NCI-H526 treated with DMSO at 0.1 percent for 48 hours (cell line): ENCODE measurements around the gene KDM4B.
"Not testable (repeated sequence)": the region's sequence is repeated elsewhere in the genome, so short reads cannot be mapped to it uniquely, and the experiment has no call there.

Source experiments
- DNase-seq: peaks from one replicate; lab custom pipeline; 2025; lab: John Stamatoyannopoulos, UW

Gene KDM4B

DNA sequence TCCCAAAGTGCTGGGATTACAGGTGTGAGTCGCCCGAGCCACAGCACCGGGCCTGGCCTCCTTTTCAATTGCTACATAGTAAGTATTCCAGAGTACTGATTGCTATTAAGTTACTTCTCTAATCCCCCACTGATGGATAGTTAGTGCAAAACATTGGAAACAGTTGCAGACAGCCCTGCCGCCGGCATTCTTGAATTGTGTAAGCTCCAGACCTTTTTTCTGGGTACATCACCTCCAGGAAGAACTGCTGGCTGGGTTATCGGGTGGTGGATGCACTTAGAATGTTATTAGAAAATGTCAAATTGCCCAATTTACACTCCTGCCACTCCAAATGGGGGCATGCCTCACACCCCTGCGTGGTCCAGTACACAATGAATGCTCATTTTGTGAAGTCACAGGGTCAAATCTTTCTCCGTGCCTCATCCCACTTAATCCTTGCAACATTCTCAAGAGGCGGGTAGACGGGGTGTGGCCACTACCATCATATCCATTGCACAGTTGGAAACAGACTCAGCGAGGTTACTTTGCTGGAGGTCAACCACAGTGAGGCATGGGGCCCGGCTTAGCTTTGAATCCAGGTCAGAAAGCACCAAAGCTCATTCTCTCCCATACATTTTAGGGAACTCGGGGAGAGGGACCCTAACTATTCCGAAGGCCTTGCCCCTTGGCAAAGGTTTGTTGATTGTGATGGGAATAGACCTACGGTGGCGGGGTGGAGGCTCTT, 1.0 kb upstream of the KDM4B start:
- no peak for DNase-seq

DNA sequence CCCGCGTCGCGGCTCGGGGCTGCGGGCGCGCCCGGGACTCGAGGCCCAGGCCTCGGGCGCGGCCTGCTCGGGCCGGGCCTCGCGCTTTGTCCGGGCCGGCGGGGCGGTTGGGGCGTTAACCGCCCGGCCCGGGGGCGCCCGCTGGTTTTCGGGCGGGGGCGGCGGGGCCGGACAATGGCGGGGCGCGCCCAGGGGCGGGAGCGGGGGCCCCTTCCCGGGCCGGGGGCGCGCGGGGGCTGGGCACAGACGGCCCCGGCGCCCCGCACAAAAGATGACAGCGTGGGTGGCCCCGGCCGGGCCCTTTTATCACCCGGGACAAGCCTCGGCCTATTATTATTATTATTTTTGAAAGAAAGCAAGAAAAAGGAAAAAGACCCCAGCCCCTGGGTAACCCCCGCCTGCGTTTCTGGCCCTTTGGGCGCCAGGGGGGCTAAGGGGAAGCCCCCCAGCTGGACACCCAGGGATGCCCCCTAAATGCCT, 419 bp downstream of the KDM4B start:
- no peak for DNase-seq

DNA sequence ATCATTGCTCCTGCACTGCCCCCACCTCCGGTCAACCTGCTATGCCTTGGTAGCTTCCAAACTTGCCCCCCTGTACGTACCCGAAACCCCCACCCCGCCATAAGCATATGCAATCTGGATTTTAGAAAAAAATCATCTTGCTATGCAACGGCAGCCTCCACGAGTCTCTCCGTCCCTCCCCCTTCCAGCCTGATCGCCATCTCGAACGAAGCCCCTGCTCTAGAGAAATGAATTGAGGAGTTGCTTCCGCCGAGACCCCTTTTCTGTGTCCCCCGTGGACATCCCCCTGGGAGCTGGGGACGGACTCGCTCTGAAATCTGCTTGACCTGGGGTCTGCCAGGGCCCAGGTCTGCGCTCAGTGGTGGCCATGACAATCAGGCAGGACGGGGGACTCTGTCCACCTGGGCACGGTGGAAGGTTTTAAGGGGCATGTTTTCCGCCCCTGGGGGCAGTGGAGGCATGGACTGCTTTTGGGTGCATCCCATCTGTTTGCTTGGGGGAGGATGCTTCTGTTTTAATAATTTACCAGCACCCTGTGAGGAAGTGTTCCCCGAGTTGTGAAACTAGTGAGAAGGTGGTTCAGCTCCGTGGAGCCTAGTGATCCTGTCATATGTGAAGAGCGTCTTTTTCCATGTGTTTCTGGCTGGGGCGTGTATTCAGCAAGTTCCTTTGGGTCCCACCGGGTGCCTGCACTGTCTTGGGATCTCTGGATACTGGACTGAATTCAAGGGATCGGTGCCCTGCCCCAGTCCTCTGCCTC, 1.0 kb downstream of the KDM4B start:
- DNase-seq, result no peak

DNA sequence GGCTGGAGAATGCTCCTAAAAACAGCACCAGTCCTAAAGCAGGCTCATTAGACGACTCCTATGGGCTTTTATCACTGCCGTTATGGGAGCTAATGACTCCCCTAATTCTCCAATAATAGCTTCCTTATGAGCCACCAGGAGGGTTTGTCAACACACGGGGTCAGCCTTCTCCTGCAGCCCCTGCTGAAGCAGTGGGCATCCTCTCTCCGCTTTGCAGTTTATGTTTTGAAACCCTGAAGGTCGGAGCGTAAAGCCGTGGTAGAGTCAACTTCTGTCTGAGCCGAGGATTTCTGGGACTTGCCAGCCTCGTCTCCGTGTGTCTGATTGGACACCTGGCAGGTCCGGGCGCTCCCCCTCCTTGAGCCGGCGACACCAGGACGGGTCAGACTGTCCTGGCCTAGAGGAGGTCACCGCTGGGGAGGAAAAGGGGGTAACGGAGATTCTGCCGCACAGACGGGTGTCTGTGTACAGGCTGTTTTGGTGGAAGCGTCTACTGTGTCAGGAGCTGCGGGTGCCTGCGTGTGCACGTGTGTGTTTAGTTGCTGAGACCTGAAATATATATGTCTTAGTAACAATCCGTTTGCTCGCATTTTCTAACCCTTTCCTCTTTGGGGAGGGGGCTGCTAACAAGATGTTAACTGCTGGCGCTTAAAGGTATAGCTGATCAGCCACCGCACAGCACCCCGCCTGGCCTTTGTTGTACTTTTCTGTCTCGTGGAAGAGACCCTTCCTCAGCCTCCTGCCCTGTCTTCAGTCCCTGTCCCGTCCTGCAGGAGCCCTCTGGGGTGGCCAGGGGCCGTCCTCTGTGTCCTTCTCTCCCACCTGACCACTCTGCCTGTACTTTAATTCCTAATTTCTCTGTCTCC, 1.9 kb downstream of the KDM4B start:
- DNase-seq, result no peak

DNA sequence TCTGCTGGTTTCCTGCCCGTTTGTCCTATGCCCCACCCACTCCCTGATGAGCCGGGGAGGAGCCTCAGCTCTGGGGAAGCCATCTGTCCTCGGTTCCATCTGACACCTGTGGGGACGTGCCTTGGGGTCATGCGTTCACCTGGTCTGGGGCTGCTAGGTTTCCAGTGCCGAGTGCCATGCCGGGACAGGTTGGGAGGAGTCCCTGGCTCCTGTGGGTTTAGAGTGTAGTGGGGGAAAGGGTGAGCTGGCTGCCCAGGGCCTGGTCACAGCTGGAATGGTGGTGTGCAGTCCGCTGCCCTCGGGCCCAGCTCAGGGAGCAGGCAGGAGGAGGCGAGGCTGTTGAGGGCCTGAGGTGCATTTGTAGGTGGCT, 2.5 kb downstream of the KDM4B start:
- DNase-seq, result no peak

DNA sequence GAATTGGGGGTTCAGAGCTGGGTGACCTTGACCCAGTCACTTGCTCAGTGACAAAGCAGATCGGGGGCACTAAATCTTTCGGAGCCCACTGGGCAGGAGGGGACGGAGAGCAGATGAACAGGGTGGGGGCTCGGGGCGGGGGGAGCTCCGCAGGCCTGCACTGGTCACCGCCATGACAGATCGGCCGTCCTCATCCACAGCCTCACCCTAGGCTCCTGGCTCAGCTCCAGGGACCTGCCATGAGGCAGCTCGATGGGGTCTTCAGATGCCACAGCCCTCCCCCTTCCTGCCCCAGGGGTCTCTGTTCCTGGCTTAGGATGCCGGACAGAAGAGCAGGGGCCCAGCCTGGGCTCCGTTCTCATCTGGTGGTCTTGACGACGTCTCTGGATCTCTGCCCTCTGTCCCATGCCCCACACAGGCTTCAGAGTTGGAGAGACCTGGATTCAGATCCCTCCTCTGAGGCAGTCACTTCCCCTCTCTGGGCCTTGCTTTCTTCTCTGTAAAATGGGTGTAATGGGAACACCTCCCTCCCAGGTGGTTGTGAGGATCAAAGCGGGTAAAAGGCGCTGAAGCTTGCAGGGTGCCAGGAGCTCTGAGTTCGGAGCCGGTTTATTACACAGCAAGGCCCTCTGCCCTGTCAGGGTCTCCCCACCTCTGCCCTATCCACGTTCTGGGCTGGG, 3.0 kb downstream of the KDM4B start:
- DNase-seq, result no peak

DNA sequence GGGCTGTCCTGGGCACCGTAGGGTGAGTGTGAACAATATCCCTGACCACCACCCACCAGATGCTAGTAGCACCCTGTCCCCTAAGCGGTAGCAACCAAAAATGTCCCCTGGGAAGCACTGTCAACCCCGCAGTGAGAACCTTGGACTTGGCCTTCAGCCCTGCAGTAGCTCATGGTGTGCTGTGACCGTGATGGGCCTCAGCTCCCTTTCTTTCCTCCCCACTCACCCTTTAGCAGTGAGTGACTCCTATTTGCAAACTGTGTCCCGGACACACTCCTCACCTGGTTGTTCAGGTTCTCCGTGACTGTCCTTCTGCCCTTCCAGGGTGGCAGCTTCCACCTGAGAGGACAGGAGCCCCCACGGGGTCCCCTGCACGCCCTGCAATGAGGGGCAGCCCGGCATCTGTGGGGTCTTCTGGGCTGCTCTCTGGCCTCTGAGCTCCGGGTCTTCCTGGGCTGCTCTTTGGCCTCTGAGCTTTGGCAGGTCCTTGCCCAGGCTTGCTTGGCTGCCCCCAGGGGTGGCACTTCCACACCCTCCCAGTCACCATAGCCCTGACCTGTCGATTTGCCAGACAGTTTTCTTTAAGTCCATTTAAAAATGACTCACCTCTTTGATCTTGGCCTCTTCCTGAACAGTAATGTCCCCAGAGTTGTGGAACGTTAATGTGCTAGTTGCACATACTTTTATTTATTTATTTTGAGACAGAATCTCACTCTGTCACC, 3.8 kb downstream of the KDM4B start:
- no peak for DNase-seq

DNA sequence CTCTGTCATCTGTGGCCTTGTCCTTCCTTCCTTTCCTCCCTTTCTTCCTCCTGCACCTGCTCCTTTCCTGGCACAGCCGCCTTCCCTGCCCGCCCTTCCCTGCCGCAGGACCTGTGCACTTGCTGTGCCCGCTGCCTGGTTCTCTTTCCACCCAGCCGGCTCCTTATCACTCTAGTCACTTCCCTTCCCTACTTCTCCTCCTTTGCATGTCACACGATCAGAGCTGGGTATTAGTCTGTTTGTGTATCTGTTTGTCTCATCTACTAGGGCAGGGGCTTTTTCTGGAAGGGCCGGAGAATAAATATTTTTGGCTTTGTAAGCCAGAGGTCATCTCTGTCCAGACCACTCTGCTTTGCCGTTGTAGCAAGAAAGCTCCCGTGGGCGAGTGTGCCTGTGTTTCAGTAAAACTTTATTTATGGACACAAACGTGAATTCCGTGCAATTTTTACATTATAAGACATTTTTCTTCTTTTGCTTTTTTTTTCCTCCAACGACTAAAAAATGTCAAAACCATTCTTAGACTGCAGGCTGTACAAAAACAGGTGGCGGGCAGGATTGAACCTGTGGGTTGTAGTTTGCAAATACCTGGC, 6.1 kb downstream of the KDM4B start:
- no peak for DNase-seq

DNA sequence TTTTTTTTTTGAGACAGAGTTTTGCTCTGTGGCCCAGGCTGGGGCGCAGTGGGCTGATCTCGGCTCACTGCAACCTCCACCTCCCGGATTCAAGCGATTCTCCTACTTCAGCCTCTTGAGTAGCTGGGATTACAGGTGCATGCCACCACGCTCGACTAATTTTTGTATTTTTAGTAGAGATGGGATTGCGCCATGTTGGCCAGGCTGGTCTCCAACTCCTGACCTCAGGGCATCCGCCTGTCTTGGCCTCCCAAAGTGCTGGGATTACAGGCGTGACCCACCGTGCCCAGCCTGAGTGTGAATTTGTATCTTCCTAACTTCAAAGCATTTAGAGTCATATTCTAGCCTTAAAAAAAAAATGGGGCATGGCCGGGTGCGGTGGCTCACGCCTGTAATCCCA, 6.7 kb downstream of the KDM4B start:
- DNase-seq, result not testable (repeated sequence)

DNA sequence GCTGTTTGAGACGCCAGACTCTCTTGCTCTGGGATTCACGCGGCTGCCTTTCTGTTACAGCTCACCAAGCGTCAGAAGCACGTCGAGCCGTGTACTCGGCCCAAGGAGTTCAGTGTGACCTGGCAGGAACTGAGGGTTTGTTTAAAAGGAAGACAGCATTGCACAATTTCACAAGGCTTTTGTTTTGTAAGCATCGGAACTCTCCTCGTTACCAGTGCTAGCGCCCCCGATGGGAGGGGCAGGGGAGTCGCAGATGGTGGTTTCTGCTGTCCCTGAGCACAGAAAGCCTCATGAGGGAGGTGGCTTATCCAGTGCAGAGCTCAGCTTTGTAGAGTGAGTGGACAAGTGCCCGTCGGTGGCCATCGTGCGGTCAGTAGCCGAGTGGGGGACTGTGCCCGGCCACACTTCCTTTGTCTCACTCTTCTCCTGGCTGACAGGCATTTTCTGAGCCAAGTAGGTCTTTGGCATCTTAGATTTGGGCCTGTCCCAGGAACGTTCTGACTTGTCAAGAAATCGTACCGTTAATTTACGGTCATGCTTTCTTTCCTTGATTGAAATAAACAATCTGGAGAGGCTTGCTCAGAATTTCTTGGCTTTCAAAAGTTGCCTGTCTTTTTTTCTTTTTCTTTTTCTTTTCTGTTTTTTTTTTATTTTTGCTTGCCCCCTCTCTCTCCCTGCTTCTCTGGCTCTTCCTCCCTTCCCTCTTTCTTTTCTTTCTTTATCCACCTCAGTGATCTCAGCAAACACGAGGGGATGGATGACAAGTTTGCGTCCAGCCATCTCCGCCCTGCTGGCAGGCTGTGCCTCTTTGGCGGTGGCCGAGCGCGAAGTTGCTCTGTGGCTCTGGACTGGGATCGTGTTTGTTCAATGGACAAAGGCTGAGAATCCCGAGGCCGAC, 7.7 kb downstream of the KDM4B start:
- DNase-seq, result no peak

DNA sequence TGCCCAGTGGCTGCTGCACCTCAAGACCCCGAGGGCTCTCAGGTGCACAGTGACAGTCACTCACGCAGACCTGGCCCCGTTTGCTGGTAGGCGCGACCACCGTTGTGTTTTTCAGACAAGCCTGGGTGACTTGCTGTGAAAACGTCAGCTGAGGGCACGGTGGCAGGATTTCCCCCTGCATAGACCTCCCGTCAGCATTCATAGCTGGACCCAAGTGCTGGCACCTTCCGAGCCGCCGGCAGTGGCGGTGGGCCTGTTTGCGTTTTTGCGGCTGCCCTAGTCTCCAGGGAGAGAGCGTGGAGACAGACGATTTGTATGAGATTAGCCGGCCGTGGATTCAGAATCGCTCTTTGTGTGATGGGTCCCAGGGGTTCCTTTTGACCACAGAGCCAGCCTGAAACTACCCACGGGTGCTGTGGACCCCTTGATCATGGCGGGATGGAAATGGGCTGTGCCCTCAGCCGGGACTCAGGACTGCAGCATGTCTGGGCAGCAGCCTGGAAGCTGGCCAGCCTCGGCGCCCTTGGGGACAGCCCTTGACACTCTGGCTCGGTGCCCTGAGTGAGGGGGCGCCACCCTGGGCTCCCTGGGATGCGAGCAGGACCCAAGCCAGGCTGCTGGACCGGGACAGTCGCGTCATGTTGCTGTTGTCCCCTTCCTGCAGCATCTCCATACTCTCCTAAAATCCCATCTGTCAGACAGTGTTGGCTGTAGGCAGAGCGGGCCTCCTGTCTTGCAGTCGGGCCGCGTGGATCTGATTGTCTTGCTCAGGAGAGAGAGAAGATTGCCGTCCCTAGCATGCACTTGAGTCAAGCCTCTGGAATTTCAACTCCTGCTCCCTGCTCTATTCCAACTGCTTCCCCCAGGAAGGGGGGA, 8.6 kb downstream of the KDM4B start:
- DNase-seq, result no peak

DNA sequence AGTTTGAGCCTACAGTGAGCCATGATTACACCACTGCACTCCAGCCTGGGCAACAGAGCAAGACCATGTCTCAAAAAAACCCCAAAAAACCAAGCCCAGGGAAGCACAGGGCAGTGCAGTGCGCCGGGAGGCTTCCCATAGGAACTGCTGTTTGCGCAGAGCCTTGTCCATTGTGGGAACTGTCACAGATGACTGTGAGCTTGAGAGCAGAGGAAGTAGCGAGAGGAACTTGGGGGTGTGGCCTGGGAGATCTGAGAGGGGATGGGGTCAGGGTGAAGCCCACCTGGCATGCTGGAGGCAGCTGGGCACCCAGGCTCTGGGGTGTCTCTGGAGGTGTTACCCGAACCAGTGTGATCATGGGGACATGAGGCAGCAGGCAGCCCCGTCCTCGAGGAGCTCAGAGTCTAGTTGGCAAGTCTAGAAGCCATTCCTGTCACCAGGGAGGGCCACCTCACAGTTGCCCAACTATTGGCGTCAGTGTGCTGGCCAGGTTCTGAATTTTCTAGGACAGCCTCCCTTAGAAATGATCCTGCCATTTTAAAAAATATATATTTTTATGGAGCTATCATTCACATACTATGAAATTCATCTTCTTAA, 10.4 kb downstream of the KDM4B start:
- DNase-seq, result no peak

DNA sequence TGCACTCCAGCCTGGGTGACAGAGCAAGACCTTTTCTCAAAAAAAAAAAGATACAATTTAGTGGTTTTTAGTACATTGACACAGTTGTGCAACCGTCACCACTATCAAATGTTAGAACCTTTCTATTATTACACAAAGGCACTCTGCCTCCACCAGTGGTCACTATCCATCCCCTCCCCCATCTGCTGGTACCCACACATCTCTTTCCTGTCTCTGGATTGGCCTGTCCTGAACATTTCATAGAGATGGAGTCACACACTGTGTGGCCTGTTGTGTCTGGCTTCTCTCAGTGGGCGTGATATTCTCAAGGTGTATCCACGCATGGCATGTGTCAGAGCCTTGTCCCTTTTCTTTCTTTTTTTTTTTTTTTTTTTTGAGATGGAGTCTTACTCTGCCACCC, 11.2 kb downstream of the KDM4B start:
- no peak for DNase-seq

DNA sequence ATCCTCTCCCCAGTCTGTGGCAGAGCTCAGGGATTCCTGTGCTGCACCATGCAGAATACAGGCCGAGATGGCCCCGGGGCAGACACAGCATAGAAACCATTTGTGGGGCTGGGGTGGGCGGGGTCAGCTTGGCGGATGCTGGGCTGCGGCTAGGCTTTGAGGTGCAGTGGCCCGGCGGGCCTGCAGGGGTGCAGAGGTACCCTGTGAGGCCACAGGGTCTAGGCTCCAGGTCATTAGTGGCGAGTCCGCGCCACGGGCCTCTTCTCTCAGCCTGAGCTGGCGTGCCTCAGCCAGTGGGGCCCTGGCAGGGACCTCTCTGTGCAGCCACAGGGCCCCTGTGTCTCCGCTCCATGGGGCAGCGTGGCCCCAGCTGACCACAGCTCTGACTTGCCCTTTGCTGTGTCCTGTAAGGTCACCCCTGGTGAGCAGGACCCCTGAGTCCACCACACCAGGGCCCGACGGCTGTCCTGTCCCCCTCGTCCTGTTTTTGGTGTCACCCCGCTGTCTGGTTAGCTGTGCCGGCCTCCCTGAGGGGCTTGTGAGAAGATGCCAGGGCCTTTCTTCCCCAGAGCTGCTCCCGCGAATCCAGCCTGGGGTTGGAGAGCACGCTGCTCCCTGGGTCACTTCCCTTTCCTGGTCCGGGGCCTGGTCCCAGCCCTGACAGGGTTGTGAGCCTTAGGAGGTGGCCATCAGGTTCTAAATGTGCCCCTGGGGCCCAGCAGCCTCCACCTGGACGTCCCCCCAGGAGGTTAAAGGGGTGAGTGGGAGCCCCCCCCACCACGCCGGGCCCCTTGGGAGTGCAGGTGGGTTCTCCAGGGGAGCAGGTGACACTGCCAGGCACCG, 12.1 kb downstream of the KDM4B start:
- DNase-seq, result no peak

DNA sequence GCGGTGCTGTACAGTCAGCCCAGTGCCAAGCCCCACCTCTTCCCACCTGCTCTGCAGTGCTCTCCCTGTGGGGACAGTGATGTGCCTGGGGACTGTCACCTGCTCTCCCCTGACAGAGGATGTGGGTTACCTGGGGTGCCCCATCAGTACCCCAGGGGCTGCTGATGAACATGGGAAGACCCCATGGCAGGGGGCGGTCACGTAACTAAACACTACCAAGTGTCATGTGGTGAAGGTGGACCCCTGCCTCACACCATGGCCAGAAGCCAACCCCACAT, 12.7 kb downstream of the KDM4B start:
- no peak for DNase-seq

DNA sequence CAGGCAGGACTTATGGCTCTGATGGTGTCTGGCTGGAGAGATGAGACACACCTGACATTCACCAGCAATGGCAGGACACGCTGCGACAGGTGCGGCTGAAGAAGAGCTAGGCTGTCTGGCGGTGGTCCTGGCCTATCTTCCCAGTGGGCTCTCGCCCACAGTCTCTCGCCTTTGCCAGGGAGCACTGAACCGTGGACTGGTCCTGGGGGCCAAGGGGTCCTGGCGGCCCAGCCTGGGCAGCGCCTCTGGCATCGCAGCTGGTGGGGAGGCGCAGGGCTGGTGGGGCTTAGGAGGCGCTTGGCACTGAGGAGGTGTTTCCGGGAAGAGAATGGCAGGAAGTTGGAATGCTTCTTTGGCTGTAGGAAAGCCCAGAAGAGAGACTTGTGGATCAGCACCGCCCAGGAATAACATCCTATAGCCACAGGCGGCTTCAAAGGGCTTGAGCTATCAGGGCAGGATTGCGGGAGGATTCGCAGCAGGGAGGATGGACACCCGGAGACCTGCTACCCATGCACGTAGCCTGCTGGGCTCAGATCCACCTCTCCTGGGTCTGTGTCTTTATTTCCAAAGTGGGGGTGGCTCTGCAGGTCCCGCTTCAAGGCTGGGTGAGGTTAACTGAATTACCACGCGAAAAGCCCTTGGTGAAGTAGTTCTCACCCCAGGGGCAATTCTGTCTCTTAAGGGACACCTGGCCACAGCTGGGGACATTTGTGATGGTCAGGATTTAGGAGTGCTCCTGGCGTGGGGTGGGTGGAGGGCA, 14.6 kb downstream of the KDM4B start:
- DNase-seq, result no peak

DNA sequence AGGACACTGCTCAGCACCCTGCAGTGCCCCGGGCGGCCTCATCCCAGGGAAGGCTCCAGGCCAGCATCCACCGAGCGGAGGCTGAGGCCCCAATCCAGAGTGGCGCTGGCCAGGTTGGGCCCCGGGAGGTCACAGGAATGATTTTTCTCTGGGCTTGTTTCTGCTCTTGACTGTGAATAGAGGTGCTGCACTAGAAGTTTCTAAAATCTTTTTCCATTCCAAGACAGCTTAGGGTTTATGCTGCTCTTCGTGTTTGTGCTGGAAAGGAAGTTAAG, 15.1 kb downstream of the KDM4B start:
- no peak for DNase-seq
